GM19467 (cell line): Measurements from ENCODE around the gene GATB.

Experiments
- ATAC-seq: cut with Tn5 transposase; IDR thresholded peaks from one replicate; pipeline ENCODE4 v1.9.1; 2021; ENCODE audit warnings: mild to moderate bottlenecking, moderate library complexity; ENCODE audit not compliant: unreplicated experiment

Gene GATB

DNA sequence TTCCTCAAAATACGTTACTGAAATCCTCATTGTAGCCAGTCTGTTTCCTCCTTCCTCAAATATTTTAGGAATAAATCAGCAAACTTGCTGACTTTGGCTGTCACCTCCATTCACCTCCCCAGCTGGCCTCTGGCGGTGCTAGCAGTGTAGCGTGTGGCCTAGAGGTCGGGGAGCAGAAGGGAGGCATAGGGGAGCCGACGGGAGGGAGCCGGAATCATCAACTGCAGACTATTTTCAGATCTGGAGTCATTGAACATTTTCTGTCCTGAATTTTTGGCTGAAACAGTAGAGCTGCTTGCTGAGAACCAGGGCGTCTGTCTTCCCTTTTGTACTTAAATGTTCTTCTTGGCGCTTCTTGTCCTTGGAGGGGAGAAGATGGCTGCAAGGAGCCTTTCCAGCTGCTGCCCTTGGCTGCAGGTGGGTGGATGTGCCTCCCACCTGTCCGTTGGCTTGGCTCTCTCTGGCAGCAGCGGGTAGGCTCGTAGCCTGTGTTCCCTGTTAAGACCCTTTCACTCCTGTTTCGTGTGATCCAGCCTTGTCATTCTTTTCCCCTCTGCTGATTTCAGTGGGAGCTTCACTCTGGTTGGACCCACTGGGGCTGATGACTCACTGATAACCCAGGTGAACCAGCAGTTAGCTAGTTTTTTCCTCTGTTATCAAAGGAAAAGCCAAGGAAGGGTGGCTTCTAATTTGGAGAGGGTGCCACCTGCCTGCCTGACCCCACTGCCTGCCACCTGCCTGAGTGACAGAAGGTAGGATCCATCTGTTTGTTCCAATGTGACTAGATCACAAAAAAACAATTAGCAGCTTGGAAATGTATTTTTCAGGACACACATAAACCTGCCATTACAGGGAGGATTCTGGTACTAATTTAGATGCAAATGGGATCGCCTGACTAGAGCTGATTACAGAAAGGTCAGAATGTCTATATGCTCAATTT is 135.9 kb downstream of the GATB start:
- no peak for ATAC-seq
